ENCODE results near the gene CLEC4C. TPM values are rescaled to one million over a fixed set of nuclear protein-coding genes. Genes with fewer than 3 reads are reported as not detected.

Gene CLEC4C
- total RNA-seq, 1 donor from 2014 or later: not detected

DNA sequence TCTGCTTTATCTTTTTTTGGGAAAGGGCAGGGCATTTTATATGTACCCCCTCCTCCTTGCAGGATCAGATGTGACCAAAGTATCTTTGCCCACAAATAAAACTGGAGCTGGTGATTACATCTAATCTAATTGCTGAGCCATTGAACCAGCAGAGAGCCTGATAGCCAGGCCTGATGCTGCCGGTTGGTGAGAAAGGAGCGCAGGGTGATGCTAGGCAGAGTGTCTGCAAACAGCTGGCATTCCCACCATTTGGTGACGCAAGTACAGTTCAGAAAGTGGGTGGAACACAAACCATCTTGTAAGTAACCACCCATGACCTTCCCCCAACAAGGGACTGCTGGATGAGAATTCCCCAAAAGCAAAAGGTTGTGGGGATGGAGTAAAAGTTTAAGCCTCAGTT, 23.2 kb downstream of the CLEC4C start:
- H3K4me1 Mint-ChIP-seq: no peaks in the 10 kb centered on the region
- Histone ChIP-seq H4K20me1 (ENCODE audit: low read depth) (no peaks in the 10 kb centered on the region), H3K4me2 (no peak overlapping the region), H2AFZ (replicated peaks) (no peak overlapping the region), H3K27me3 (no peaks in the 10 kb centered on the region), H3K4me1 (no peaks in the 10 kb centered on the region), H3K9ac (no peak overlapping the region), H3K79me2 (ENCODE audit: low read depth) (no peaks in the 10 kb centered on the region), H3K27ac (no peak overlapping the region), H3K9me3 (ENCODE audit: low read depth) (no peaks in the 10 kb centered on the region), H3K4me3 (no peak overlapping the region), H3F3A (ENCODE audit: low read depth) (no peaks in the 10 kb centered on the region), H3K36me3 (no peaks in the 10 kb centered on the region)
- no peak for DNase-seq (ENCODE audit: low spot score)
- peaks cover 7% of the 10 kb centered on the region for H3K27me3 Mint-ChIP-seq (ENCODE audit: insufficient read depth, low read depth)
- TF ChIP-seq EZH2 (IDR thresholded peaks at IDR 0.05): no peak
- TF ChIP-seq, protein P1, sequence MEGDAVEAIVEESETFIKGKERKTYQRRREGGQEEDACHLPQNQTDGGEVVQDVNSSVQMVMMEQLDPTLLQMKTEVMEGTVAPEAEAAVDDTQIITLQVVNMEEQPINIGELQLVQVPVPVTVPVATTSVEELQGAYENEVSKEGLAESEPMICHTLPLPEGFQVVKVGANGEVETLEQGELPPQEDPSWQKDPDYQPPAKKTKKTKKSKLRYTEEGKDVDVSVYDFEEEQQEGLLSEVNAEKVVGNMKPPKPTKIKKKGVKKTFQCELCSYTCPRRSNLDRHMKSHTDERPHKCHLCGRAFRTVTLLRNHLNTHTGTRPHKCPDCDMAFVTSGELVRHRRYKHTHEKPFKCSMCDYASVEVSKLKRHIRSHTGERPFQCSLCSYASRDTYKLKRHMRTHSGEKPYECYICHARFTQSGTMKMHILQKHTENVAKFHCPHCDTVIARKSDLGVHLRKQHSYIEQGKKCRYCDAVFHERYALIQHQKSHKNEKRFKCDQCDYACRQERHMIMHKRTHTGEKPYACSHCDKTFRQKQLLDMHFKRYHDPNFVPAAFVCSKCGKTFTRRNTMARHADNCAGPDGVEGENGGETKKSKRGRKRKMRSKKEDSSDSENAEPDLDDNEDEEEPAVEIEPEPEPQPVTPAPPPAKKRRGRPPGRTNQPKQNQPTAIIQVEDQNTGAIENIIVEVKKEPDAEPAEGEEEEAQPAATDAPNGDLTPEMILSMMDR (IDR thresholded peaks at IDR 0.05): no peak
- no peak for TF ChIP-seq EZH2phosphoT487 (IDR thresholded peaks at IDR 0.05)
- no peak overlapping the region for H3K27ac Mint-ChIP-seq
- no peaks in the 10 kb centered on the region for H3K36me3 Mint-ChIP-seq
- peaks cover 7% of the 10 kb centered on the region for H3K9me3 Mint-ChIP-seq
- H3K4me3 Mint-ChIP-seq: no peak overlapping the region

DNA sequence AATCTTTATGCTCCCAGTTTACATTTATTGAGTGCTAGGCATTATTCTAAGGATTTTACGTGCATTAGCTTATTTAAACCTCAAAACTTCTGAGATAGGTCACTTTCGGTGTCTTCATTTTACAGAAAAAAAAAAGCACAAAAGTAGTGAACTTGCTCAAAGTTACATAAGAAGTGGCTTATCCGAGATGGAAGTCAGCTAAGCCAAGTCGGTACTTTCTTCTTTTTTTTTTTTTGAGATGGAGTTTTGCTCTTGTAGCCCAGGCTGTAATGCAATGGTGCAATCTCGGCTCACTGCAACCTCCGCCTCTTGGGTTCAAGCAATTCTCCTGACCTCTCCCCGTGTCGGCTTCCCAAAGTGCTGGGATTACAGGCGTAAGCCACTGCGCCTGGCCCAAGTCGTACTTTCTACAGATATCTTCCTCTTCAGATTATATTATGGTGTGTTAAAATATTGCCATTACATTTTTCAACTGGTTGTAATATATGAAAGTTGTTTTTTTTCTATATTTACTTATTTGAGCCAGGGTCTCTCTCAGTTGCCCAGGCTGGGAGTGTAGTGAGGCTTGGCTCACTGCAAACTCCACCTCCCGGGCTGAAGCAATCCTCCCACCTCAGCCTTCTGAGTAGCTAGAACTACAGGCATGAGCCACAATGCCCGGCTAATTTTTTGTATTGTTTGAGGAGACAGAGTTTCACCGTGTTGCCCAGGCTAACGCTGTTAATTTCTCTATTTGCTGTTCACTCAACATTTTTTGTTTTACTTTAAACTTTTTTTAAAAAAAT, 27.0 kb downstream of the CLEC4C start:
- Histone ChIP-seq H3K27me3 (no peaks in the 10 kb centered on the region), H3K27ac (no peak overlapping the region), H4K20me1 (ENCODE audit: low read depth) (no peaks in the 10 kb centered on the region), H3K9ac (no peak overlapping the region), H2AFZ (replicated peaks) (no peak overlapping the region), H3F3A (ENCODE audit: low read depth) (no peaks in the 10 kb centered on the region), H3K79me2 (ENCODE audit: low read depth) (no peaks in the 10 kb centered on the region), H3K4me1 (no peaks in the 10 kb centered on the region), H3K4me3 (no peak overlapping the region), H3K4me2 (no peak overlapping the region), H3K9me3 (ENCODE audit: low read depth) (no peaks in the 10 kb centered on the region), H3K36me3 (no peaks in the 10 kb centered on the region)
- Mint-ChIP-seq H3K27ac (no peak overlapping the region), H3K36me3 (no peaks in the 10 kb centered on the region), H3K27me3 (ENCODE audit: insufficient read depth, low read depth) (no peaks in the 10 kb centered on the region), H3K9me3 (no peaks in the 10 kb centered on the region), H3K4me3 (no peak overlapping the region), H3K4me1 (peaks cover 6% of the 10 kb centered on the region)
- no peak for DNase-seq (ENCODE audit: low spot score)
- TF ChIP-seq EZH2phosphoT487 (IDR thresholded peaks at IDR 0.05): no peak
- TF ChIP-seq EZH2 (IDR thresholded peaks at IDR 0.05): no peak
- TF ChIP-seq, protein P1 (IDR thresholded peaks at IDR 0.05): no peak

DNA sequence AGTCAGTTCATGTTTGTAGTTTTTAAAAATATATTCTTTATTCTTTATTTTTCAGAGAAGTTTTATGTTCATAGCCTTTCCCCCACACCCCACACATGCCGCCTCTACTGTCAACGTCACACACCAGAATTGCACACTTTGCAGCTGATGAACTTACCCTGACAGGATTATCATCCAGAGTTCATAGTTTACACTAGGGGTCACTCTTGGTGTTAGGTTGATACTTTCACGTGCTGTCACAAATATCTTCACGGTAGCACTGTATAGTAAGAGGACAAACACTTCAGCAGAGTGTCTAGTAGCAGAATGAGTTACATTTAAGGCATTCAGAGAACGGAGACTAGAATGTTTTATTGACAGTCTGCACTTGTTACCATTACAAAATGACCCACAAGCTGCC, 30.8 kb downstream of the CLEC4C start:
- Histone ChIP-seq H3K9ac (no peak overlapping the region), H3K4me3 (no peak overlapping the region), H3K4me1 (peaks cover 1% of the 10 kb centered on the region), H3F3A (ENCODE audit: low read depth) (peaks cover 2% of the 10 kb centered on the region), H3K27ac (no peak overlapping the region), H3K79me2 (ENCODE audit: low read depth) (no peaks in the 10 kb centered on the region), H2AFZ (replicated peaks) (no peak overlapping the region), H3K9me3 (ENCODE audit: low read depth) (no peaks in the 10 kb centered on the region), H3K27me3 (no peaks in the 10 kb centered on the region), H3K4me2 (no peak overlapping the region), H4K20me1 (ENCODE audit: low read depth) (no peaks in the 10 kb centered on the region), H3K36me3 (no peaks in the 10 kb centered on the region)
- no peak overlapping the region for H3K4me3 Mint-ChIP-seq
- peak; percentile 63 for DNase-seq (ENCODE audit: low spot score)
- H3K27me3 Mint-ChIP-seq (ENCODE audit: insufficient read depth, low read depth): peaks cover 2% of the 10 kb centered on the region
- H3K4me1 Mint-ChIP-seq: peaks cover 6% of the 10 kb centered on the region
- TF ChIP-seq, protein P1 (IDR thresholded peaks at IDR 0.05): peak; percentile 59
- no peak for TF ChIP-seq EZH2phosphoT487 (IDR thresholded peaks at IDR 0.05)
- no peak for TF ChIP-seq EZH2 (IDR thresholded peaks at IDR 0.05)
- H3K27ac Mint-ChIP-seq: no peak overlapping the region
- H3K9me3 Mint-ChIP-seq: peaks cover 6% of the 10 kb centered on the region
- H3K36me3 Mint-ChIP-seq: no peaks in the 10 kb centered on the region

Measured in neural progenitor cell (in vitro differentiated cells).